H9 (cell line): ENCODE data around the gene ERC2. TPM values are rescaled to one million over a fixed set of nuclear protein-coding genes. Genes with fewer than 3 reads are reported as not detected.

ENCODE experiments used
- DNase-seq: peaks from one replicate; pipeline ENCODE4 v3.0.0-alpha.2; 2017
- H2AFZ ChIP-seq: one replicate; pipeline ENCODE4 v1.6.1; 2013; ENCODE audit warnings: mild to moderate bottlenecking, low read length, control low read depth, moderate library complexity
- H2AK5ac ChIP-seq: 2 replicates; pipeline ENCODE4 v1.6.1; 2013; ENCODE audit warnings: low read length, control low read depth, mixed read lengths; ENCODE audit not compliant: insufficient read length
- H2BK120ac ChIP-seq: one replicate; pipeline ENCODE4 v1.6.1; 2013; ENCODE audit warnings: low read depth, mild to moderate bottlenecking, low read length, control low read depth, inconsistent platforms; ENCODE audit not compliant: poor library complexity, severe bottlenecking
- H2BK12ac ChIP-seq: 2 replicates; pipeline ENCODE4 v1.6.1; 2013; ENCODE audit warnings: low read length, control low read depth, mixed read lengths, low read depth; ENCODE audit not compliant: insufficient read length
- H2BK15ac ChIP-seq: 2 replicates; pipeline ENCODE4 v1.6.1; 2013; ENCODE audit warnings: low read depth, low read length, control low read depth
- H2BK20ac ChIP-seq: one replicate; pipeline ENCODE4 v1.6.1; 2013; ENCODE audit warnings: low read depth, mild to moderate bottlenecking, low read length, control low read depth, inconsistent platforms; ENCODE audit not compliant: poor library complexity, severe bottlenecking
- H2BK5ac ChIP-seq: 2 replicates; pipeline ENCODE4 v1.6.1; 2013; ENCODE audit warnings: low read length, control low read depth, mixed read lengths; ENCODE audit not compliant: insufficient read length
- H3K14ac ChIP-seq: 2 replicates; pipeline ENCODE4 v1.6.1; 2013; ENCODE audit warnings: low read length, control low read depth; ENCODE audit not compliant: insufficient read depth
- H3K18ac ChIP-seq: 2 replicates; pipeline ENCODE4 v1.6.1; 2013; ENCODE audit warnings: low read depth, mild to moderate bottlenecking, mixed read lengths, low read length, control low read depth; ENCODE audit not compliant: insufficient read length
- H3K23ac ChIP-seq: 2 replicates; pipeline ENCODE4 v1.6.1; 2013; ENCODE audit warnings: low read length, control low read depth, mixed read lengths, low read depth; ENCODE audit not compliant: insufficient read length
- H3K23me2 ChIP-seq: 2 replicates; pipeline ENCODE4 v1.6.1; 2013; ENCODE audit warnings: low read depth, mild to moderate bottlenecking, mixed read lengths, low read length, control low read depth; ENCODE audit not compliant: insufficient read length, poor library complexity, severe bottlenecking
- H3K27ac ChIP-seq: 2 replicates; pipeline ENCODE4 v1.5.1; 2013; ENCODE audit warnings: low read length, control low read depth, mixed read lengths, low read depth; ENCODE audit not compliant: insufficient read length
- H3K27me3 ChIP-seq: 2 replicates; pipeline ENCODE4 v1.6.1; 2013; ENCODE audit warnings: low read length, control low read depth, inconsistent platforms; ENCODE audit not compliant: insufficient read depth
- H3K4ac ChIP-seq: 2 replicates; pipeline ENCODE4 v1.6.1; 2013; ENCODE audit warnings: low read depth, mild to moderate bottlenecking, control low read depth, inconsistent platforms, low read length, moderate library complexity
- H3K4me1 ChIP-seq: 2 replicates; pipeline ENCODE4 v1.6.1; 2013; ENCODE audit warnings: low read length, control low read depth, inconsistent platforms; ENCODE audit not compliant: insufficient read depth
- H3K4me2 ChIP-seq: 2 replicates; pipeline ENCODE4 v1.6.1; 2013; ENCODE audit warnings: low read length, control low read depth, mixed read lengths; ENCODE audit not compliant: insufficient read length, insufficient read depth
- H3K56ac ChIP-seq: 2 replicates; pipeline ENCODE4 v1.6.1; 2013; ENCODE audit warnings: low read depth, mild to moderate bottlenecking, mixed read lengths, low read length, control low read depth; ENCODE audit not compliant: insufficient read length
- H3K79me1 ChIP-seq: 2 replicates; pipeline ENCODE4 v1.6.1; 2013; ENCODE audit warnings: low read depth, mild to moderate bottlenecking, moderate library complexity, low read length, control low read depth, inconsistent platforms; ENCODE audit not compliant: insufficient read depth, poor library complexity, severe bottlenecking
- H3K79me2 ChIP-seq: 2 replicates; pipeline ENCODE4 v1.6.1; 2013; ENCODE audit warnings: low read length, control low read depth, inconsistent platforms; ENCODE audit not compliant: insufficient read depth
- H3K9ac ChIP-seq: 2 replicates; pipeline ENCODE4 v1.6.1; 2013; ENCODE audit warnings: low read length, control low read depth, mixed read lengths; ENCODE audit not compliant: insufficient read length; ENCODE audit errors: extremely low read depth
- H3K9me3 ChIP-seq: one replicate; pipeline ENCODE4 v1.6.1; 2013; ENCODE audit warnings: low read depth, low read length, inconsistent platforms; ENCODE audit not compliant: control insufficient read depth
- H3T11ph ChIP-seq: one replicate; pipeline ENCODE4 v1.6.1; 2013; ENCODE audit warnings: mild to moderate bottlenecking, low read length, control low read depth, inconsistent platforms
- H4K20me1 ChIP-seq: one replicate; pipeline ENCODE4 v1.6.1; 2013; ENCODE audit not compliant: control insufficient read depth, insufficient read length, insufficient read depth
- H4K5ac ChIP-seq: 2 replicates; pipeline ENCODE4 v1.6.1; 2013; ENCODE audit warnings: low read depth, mild to moderate bottlenecking, mixed read lengths, low read length, control low read depth; ENCODE audit not compliant: insufficient read length
- H4K8ac ChIP-seq: replicated peaks from 2 replicates; pipeline ENCODE4 v1.6.1; 2013; ENCODE audit warnings: low read length, control low read depth, mixed read lengths, low read depth; ENCODE audit not compliant: insufficient read length
- H4K91ac ChIP-seq: 2 replicates; pipeline ENCODE4 v1.6.1; 2013; ENCODE audit warnings: low read depth, mild to moderate bottlenecking, moderate library complexity, mixed read lengths, low read length, control low read depth; ENCODE audit not compliant: insufficient read length
- H3K27ac Mint-ChIP-seq, 3 experiments: 2 replicates in 2 of 3; 3 replicates in 1 of 3; pipeline ENCODE4 v1.8.0; 2020 to 2021; ENCODE audit warnings: mixed read lengths in 3 of 3, mild to moderate bottlenecking in 1 of 3, moderate library complexity in 1 of 3
- H3K27me3 Mint-ChIP-seq: 2 replicates; pipeline ENCODE4 v1.8.0; 2021; ENCODE audit warnings: low read depth, mild to moderate bottlenecking, moderate library complexity, mixed read lengths
- H3K36me3 Mint-ChIP-seq, 3 experiments: 2 replicates in 2 of 3; 3 replicates in 1 of 3; pipeline ENCODE4 v1.8.0; 2020 to 2021; ENCODE audit warnings: low read depth in 3 of 3, mixed read lengths in 3 of 3; ENCODE audit not compliant: insufficient read depth in 1 of 3
- H3K4me1 Mint-ChIP-seq, 2 experiments: 2 replicates each; pipeline ENCODE4 v1.8.0; 2020; ENCODE audit warnings: mixed read lengths in 2 of 2
- H3K4me3 Mint-ChIP-seq, 2 experiments: 2 replicates in 1 of 2; 3 replicates in 1 of 2; pipeline ENCODE4 v1.8.0; 2020 to 2021; ENCODE audit warnings: mild to moderate bottlenecking in 2 of 2, mixed read lengths in 2 of 2, moderate library complexity in 1 of 2
- H3K9me3 Mint-ChIP-seq, 2 experiments: 2 replicates in 1 of 2; 3 replicates in 1 of 2; pipeline ENCODE4 v1.8.0; 2020; ENCODE audit warnings: mild to moderate bottlenecking in 2 of 2, mixed read lengths in 2 of 2, moderate library complexity in 1 of 2
- CTCF ChIP-seq: fragments of 200-600 bp; sonication (generic); conservative IDR thresholded peaks from 3 replicates; pipeline ENCODE4 v1.8.0; 2021; ENCODE audit warnings: antibody characterized with exemption, mild to moderate bottlenecking
- WGBS: extraction: QIAGEN DNeasy Blood & Tissue Kit; methylation state at CpG from one replicate; pipeline ENCODE4 v1.1.7; 2013; ENCODE audit warnings: missing lambda C conversion rate, low lambda C conversion rate, mixed read lengths; ENCODE audit not compliant: insufficient read length; ENCODE audit errors: extremely low coverage; 5-methylcytosine and 5-hydroxymethylcytosine counted together
- total RNA-seq: library from RNA; stranded (reverse); gene quantifications from 2 replicates; pipeline ENCODE4 v1.2.1, GENCODE V29; 2021

Gene ERC2
- total RNA-seq, 1 experiment from 2014 or later: 15.4 TPM

GRCh38 chr3:55770077-55770476 is 698.2 kb downstream of the ERC2 start:
- DNase-seq: no peak
- no peaks in the 10 kb centered on the region for H3K9me3 Mint-ChIP-seq
- H3K4me1 Mint-ChIP-seq: peaks cover 0 to 3% of the 10 kb centered on the region in 2 experiments; a peak in 1 of 4 replicates

More at GRCh38 chr3:55770077-55770476, 698.2 kb downstream of the ERC2 start:
- no peak overlapping the region for H3K56ac ChIP-seq
- H2AK5ac ChIP-seq: no peak overlapping the region
- H3K23me2 ChIP-seq: no peaks in the 10 kb centered on the region
- no peaks in the 10 kb centered on the region for H4K20me1 ChIP-seq
- no peak overlapping the region for H4K8ac ChIP-seq
- H3K4me3 Mint-ChIP-seq: no peak overlapping the region
- H3K27ac ChIP-seq: no peak overlapping the region
- no peak overlapping the region for H3K23ac ChIP-seq
- H2BK12ac ChIP-seq: no peak overlapping the region
- no peak overlapping the region for H2BK20ac ChIP-seq
- no peaks in the 10 kb centered on the region for H3K79me1 ChIP-seq
- H3K14ac ChIP-seq: no peak overlapping the region
- no peaks in the 10 kb centered on the region for H3K27me3 Mint-ChIP-seq
- no peak overlapping the region for H2BK5ac ChIP-seq
- H3K27me3 ChIP-seq: no peaks in the 10 kb centered on the region
- H2AFZ ChIP-seq: no peak overlapping the region
- no peak overlapping the region for H3K27ac Mint-ChIP-seq
- no peaks in the 10 kb centered on the region for H3K9me3 ChIP-seq
- no peaks in the 10 kb centered on the region for H3K79me2 ChIP-seq
- no peak overlapping the region for H3T11ph ChIP-seq
- H4K91ac ChIP-seq: no peak overlapping the region
- no peak overlapping the region for H2BK15ac ChIP-seq
- no peaks in the 10 kb centered on the region for H3K4me1 ChIP-seq
- H3K9ac ChIP-seq: no peak overlapping the region
- no peak overlapping the region for H2BK120ac ChIP-seq
- H3K4me2 ChIP-seq: no peak overlapping the region
- no CpG with 5 or more reads among the region's 1 CpG for WGBS
- H3K18ac ChIP-seq: no peak overlapping the region
- H4K5ac ChIP-seq: no peak overlapping the region
- H3K36me3 Mint-ChIP-seq: no peaks in the 10 kb centered on the region
- peak; percentile 37; the same call in 2 of the 3 replicates for TF ChIP-seq CTCF
- H3K4ac ChIP-seq: no peak overlapping the region
